Measurements from ENCODE around the gene METTL9.

METTL9 gene

GRCh38 chr16:21619765-21620425 is 20.5 kb downstream of the METTL9 start:
- DNase-seq = no peak
- H3K4me3 ChIP-seq (ENCODE audit: control insufficient read depth in 1 of 7, extremely low read depth in 1 of 7, insufficient read depth in 4 of 7, low read depth in 2 of 7, low read length in 6 of 7) = no peak overlapping the region
- no peaks in the 10 kb centered on the region for H3K27me3 ChIP-seq (replicated peaks in 2 of 5; ENCODE audit: control insufficient read depth in 4 of 5, insufficient read depth in 5 of 5, low read length in 4 of 5)
- peaks cover 22 to 50% (median 31%) of the 10 kb centered on the region in 4 experiments for H3K4me1 ChIP-seq (ENCODE audit: control extremely low read depth in 1 of 4, control insufficient read depth in 4 of 4, insufficient read depth in 4 of 4, low read length in 3 of 4)
- ChIA-PET CTCF (interaction anchor here (1.5 kb wide), 1 partner anchor 17 kb away, joined by 3 read pairs; no protein-coding TSS in a partner anchor), POLR2A (no interaction called here)
- WGBS (ENCODE audit: insufficient coverage) = 96% methylated on average over 3 of the region's 4 CpGs
- H3K36me3 ChIP-seq (ENCODE audit: control insufficient read depth in 4 of 4, insufficient read depth in 4 of 4, low read length in 3 of 4) = peaks cover 8 to 30% (median 10%) of the 10 kb centered on the region in 4 experiments
- no peaks in the 10 kb centered on the region for H3K9me3 ChIP-seq (ENCODE audit: control extremely low read depth in 1 of 5, control insufficient read depth in 4 of 5, insufficient read depth in 2 of 5, low read depth in 1 of 5, low read length in 4 of 5)
- H3K27ac ChIP-seq (ENCODE audit: insufficient read depth in 1 of 2, low read depth in 1 of 2, low read length in 2 of 2, poor library complexity in 1 of 2, severe bottlenecking in 2 of 2) = no peak overlapping the region

GRCh38 chr16:21620592-21620991 is 21.2 kb downstream of the METTL9 start:
- Histone ChIP-seq H3K27ac (ENCODE audit: insufficient read depth in 1 of 2, low read depth in 1 of 2, low read length in 2 of 2, poor library complexity in 1 of 2, severe bottlenecking in 2 of 2) (no peak overlapping the region), H3K36me3 (ENCODE audit: control insufficient read depth in 4 of 4, insufficient read depth in 4 of 4, low read length in 3 of 4) (peaks cover 7 to 34% (median 16%) of the 10 kb centered on the region in 4 experiments), H3K4me3 (ENCODE audit: control insufficient read depth in 1 of 7, extremely low read depth in 1 of 7, insufficient read depth in 4 of 7, low read depth in 2 of 7, low read length in 6 of 7) (no peak overlapping the region), H3K27me3 (replicated peaks in 2 of 5; ENCODE audit: control insufficient read depth in 4 of 5, insufficient read depth in 5 of 5, low read length in 4 of 5) (no peaks in the 10 kb centered on the region), H3K9me3 (ENCODE audit: control extremely low read depth in 1 of 5, control insufficient read depth in 4 of 5, insufficient read depth in 2 of 5, low read depth in 1 of 5, low read length in 4 of 5) (no peaks in the 10 kb centered on the region), H3K4me1 (ENCODE audit: control extremely low read depth in 1 of 4, control insufficient read depth in 4 of 4, insufficient read depth in 4 of 4, low read length in 3 of 4) (peaks cover 19 to 49% (median 26%) of the 10 kb centered on the region in 4 experiments)
- POLR2A ChIA-PET = no interaction called here
- no peak for DNase-seq
- CTCF ChIA-PET = interaction anchor here (1.5 kb wide), 3 partner anchors 15 to 20 kb away, joined by 3 to 4 read pairs (median 3); no protein-coding TSS in a partner anchor

- no CpG with 5 or more reads among the region's 1 CpG for WGBS (ENCODE audit: insufficient coverage)
- CTCF ChIA-PET = interaction anchor here (0.7 to 1.5 kb wide), 4 partner anchors 18 to 35 kb away, joined by 3 to 4 read pairs (median 3); no protein-coding TSS in a partner anchor
These were observed 23.2 kb downstream of the METTL9 start for GRCh38 chr16:21622545-21622944.

GRCh38 chr16:21625026-21625425 is 25.6 kb downstream of the METTL9 start:
- Histone ChIP-seq H3K27me3 (replicated peaks in 2 of 5; ENCODE audit: control insufficient read depth in 4 of 5, insufficient read depth in 5 of 5, low read length in 4 of 5) (no peaks in the 10 kb centered on the region), H3K9me3 (ENCODE audit: control extremely low read depth in 1 of 5, control insufficient read depth in 4 of 5, insufficient read depth in 2 of 5, low read depth in 1 of 5, low read length in 4 of 5) (peaks cover 0 to 4% (median 0%) of the 10 kb centered on the region in 5 experiments), H3K27ac (ENCODE audit: insufficient read depth in 1 of 2, low read depth in 1 of 2, low read length in 2 of 2, poor library complexity in 1 of 2, severe bottlenecking in 2 of 2) (no peak overlapping the region), H3K4me3 (ENCODE audit: control insufficient read depth in 1 of 7, extremely low read depth in 1 of 7, insufficient read depth in 4 of 7, low read depth in 2 of 7, low read length in 6 of 7) (no peak overlapping the region), H3K36me3 (ENCODE audit: control insufficient read depth in 4 of 4, insufficient read depth in 4 of 4, low read length in 3 of 4) (peaks cover 21 to 42% (median 29%) of the 10 kb centered on the region in 4 experiments), H3K4me1 (ENCODE audit: control extremely low read depth in 1 of 4, control insufficient read depth in 4 of 4, insufficient read depth in 4 of 4, low read length in 3 of 4) (peaks cover 2 to 30% (median 13%) of the 10 kb centered on the region in 4 experiments)
- no CpG with 5 or more reads among the region's 1 CpG for WGBS (ENCODE audit: insufficient coverage)
- CTCF ChIA-PET = interaction anchor here (1.0 kb wide), 2 partner anchors 17 to 83 kb away, joined by 3 read pairs; no protein-coding TSS in a partner anchor
- no peak for DNase-seq
- POLR2A ChIA-PET = no interaction called here

More at GRCh38 chr16:21622545-21622944, 23.2 kb downstream of the METTL9 start:
- POLR2A ChIA-PET = interaction anchor here (0.5 kb wide), 1 partner anchor 16 kb away, joined by 3 read pairs; no protein-coding TSS in a partner anchor
- Histone ChIP-seq H3K4me1 (ENCODE audit: control extremely low read depth in 1 of 4, control insufficient read depth in 4 of 4, insufficient read depth in 4 of 4, low read length in 3 of 4) (peaks cover 9 to 46% (median 21%) of the 10 kb centered on the region in 4 experiments), H3K27me3 (replicated peaks in 2 of 5; ENCODE audit: control insufficient read depth in 4 of 5, insufficient read depth in 5 of 5, low read length in 4 of 5) (no peaks in the 10 kb centered on the region), H3K36me3 (ENCODE audit: control insufficient read depth in 4 of 4, insufficient read depth in 4 of 4, low read length in 3 of 4) (peaks cover 7 to 34% (median 18%) of the 10 kb centered on the region in 4 experiments), H3K4me3 (ENCODE audit: control insufficient read depth in 1 of 7, extremely low read depth in 1 of 7, insufficient read depth in 4 of 7, low read depth in 2 of 7, low read length in 6 of 7) (no peak overlapping the region), H3K9me3 (ENCODE audit: control extremely low read depth in 1 of 5, control insufficient read depth in 4 of 5, insufficient read depth in 2 of 5, low read depth in 1 of 5, low read length in 4 of 5) (no peaks in the 10 kb centered on the region), H3K27ac (ENCODE audit: insufficient read depth in 1 of 2, low read depth in 1 of 2, low read length in 2 of 2, poor library complexity in 1 of 2, severe bottlenecking in 2 of 2) (no peak overlapping the region)
- DNase-seq = no peak

GRCh38 chr16:21626659-21627277 is 27.4 kb downstream of the METTL9 start:
- peaks cover 2 to 22% (median 13%) of the 10 kb centered on the region in 4 experiments for H3K4me1 ChIP-seq (ENCODE audit: control extremely low read depth in 1 of 4, control insufficient read depth in 4 of 4, insufficient read depth in 4 of 4, low read length in 3 of 4)
- peak overlapping the region in 1 of 2 experiments; percentile 52 for H3K27ac ChIP-seq (ENCODE audit: insufficient read depth in 1 of 2, low read depth in 1 of 2, low read length in 2 of 2, poor library complexity in 1 of 2, severe bottlenecking in 2 of 2)
- WGBS (ENCODE audit: insufficient coverage) = 28% methylated on average over 6 of the region's 6 CpGs
- POLR2A ChIA-PET = interaction anchor here (0.8 to 1.1 kb wide), 2 partner anchors 10 kb away, joined by 3 to 5 read pairs; no protein-coding TSS in a partner anchor
- peaks cover 0 to 4% (median 0%) of the 10 kb centered on the region in 5 experiments for H3K9me3 ChIP-seq (ENCODE audit: control extremely low read depth in 1 of 5, control insufficient read depth in 4 of 5, insufficient read depth in 2 of 5, low read depth in 1 of 5, low read length in 4 of 5)
- peak; percentile 34 to 84 (median 79) for DNase-seq
- CTCF ChIA-PET = interaction anchor here (1.2 to 1.6 kb wide), 2 partner anchors 22 to 35 kb away, joined by 4 to 6 read pairs; no protein-coding TSS in a partner anchor
- peak overlapping the region in 2 of 7 experiments; percentile 4 to 31 for H3K4me3 ChIP-seq (ENCODE audit: control insufficient read depth in 1 of 7, extremely low read depth in 1 of 7, insufficient read depth in 4 of 7, low read depth in 2 of 7, low read length in 6 of 7)
- no peaks in the 10 kb centered on the region for H3K27me3 ChIP-seq (replicated peaks in 2 of 5; ENCODE audit: control insufficient read depth in 4 of 5, insufficient read depth in 5 of 5, low read length in 4 of 5)
- H3K36me3 ChIP-seq (ENCODE audit: control insufficient read depth in 4 of 4, insufficient read depth in 4 of 4, low read length in 3 of 4) = peaks cover 21 to 42% (median 29%) of the 10 kb centered on the region in 4 experiments

- 100% methylated on average over 1 of the region's 5 CpGs for WGBS (ENCODE audit: insufficient coverage)
- H3K4me1 ChIP-seq (ENCODE audit: control extremely low read depth in 1 of 4, control insufficient read depth in 4 of 4, insufficient read depth in 4 of 4, low read length in 3 of 4) = peaks cover 2 to 21% (median 13%) of the 10 kb centered on the region in 4 experiments
- peaks cover 23 to 38% (median 30%) of the 10 kb centered on the region in 4 experiments for H3K36me3 ChIP-seq (ENCODE audit: control insufficient read depth in 4 of 4, insufficient read depth in 4 of 4, low read length in 3 of 4)
- H3K9me3 ChIP-seq (ENCODE audit: control extremely low read depth in 1 of 5, control insufficient read depth in 4 of 5, insufficient read depth in 2 of 5, low read depth in 1 of 5, low read length in 4 of 5) = peaks cover 0 to 4% (median 0%) of the 10 kb centered on the region in 5 experiments
- no peak for DNase-seq
- H3K27me3 ChIP-seq (replicated peaks in 2 of 5; ENCODE audit: control insufficient read depth in 4 of 5, insufficient read depth in 5 of 5, low read length in 4 of 5) = no peaks in the 10 kb centered on the region
- CTCF ChIA-PET = interaction anchor here (0.9 to 1.3 kb wide), 4 partner anchors 13 to 24 kb away, joined by 3 to 4 read pairs (median 3); no protein-coding TSS in a partner anchor
- no peak overlapping the region for H3K4me3 ChIP-seq (ENCODE audit: control insufficient read depth in 1 of 7, extremely low read depth in 1 of 7, insufficient read depth in 4 of 7, low read depth in 2 of 7, low read length in 6 of 7)
- no peak overlapping the region for H3K27ac ChIP-seq (ENCODE audit: insufficient read depth in 1 of 2, low read depth in 1 of 2, low read length in 2 of 2, poor library complexity in 1 of 2, severe bottlenecking in 2 of 2)
- POLR2A ChIA-PET = no interaction called here
These were observed 28.8 kb downstream of the METTL9 start for GRCh38 chr16:21628121-21628726.
